Smooth muscle cell (in vitro differentiated cells): ENCODE data around the gene DOCK10. TPM values are rescaled to one million over a fixed set of nuclear protein-coding genes. Genes with fewer than 3 reads are reported as not detected.

Experiments
- DNase-seq: peaks from one replicate; lab custom pipeline; 2025; ENCODE audit not compliant: unreplicated experiment; lab: John Stamatoyannopoulos, UW
- H2AFZ ChIP-seq: fragments of 200-600 bp; sonication (generic); 2 replicates; pipeline ENCODE4 v1.6.0; 2016; ENCODE audit warnings: antibody characterized with exemption, low read depth, mild to moderate bottlenecking
- H3F3A ChIP-seq: fragments of 200-600 bp; sonication (generic); 2 replicates; pipeline ENCODE4 v1.6.0; 2017; ENCODE audit warnings: antibody characterized with exemption, low read depth
- H3K27ac ChIP-seq: fragments of 200-600 bp; sonication (generic); 2 replicates; pipeline ENCODE4 v1.5.1; 2016; ENCODE audit warnings: low read depth, mild to moderate bottlenecking
- H3K27me3 ChIP-seq: fragments of 200-600 bp; sonication (generic); 2 replicates; pipeline ENCODE4 v1.6.1; 2016; ENCODE audit warnings: low read depth, mild to moderate bottlenecking
- H3K36me3 ChIP-seq: fragments of 200-600 bp; sonication (generic); 2 replicates; pipeline ENCODE4 v1.5.1; 2016; ENCODE audit warnings: low read depth
- H3K4me1 ChIP-seq: fragments of 200-600 bp; sonication (generic); 2 replicates; pipeline ENCODE4 v1.5.1; 2016; ENCODE audit warnings: low read depth
- H3K4me2 ChIP-seq: fragments of 200-600 bp; sonication (generic); 2 replicates; pipeline ENCODE4 v1.6.0; 2016; ENCODE audit warnings: mild to moderate bottlenecking
- H3K4me3 ChIP-seq: fragments of 200-600 bp; sonication (generic); 2 replicates; pipeline ENCODE4 v1.5.1; 2016; ENCODE audit warnings: mild to moderate bottlenecking
- H3K79me2 ChIP-seq: fragments of 200-600 bp; sonication (generic); 2 replicates; pipeline ENCODE4 v1.6.0; 2016; ENCODE audit warnings: low read depth, mild to moderate bottlenecking
- H3K9ac ChIP-seq: fragments of 200-600 bp; sonication (generic); 2 replicates; pipeline ENCODE4 v1.6.0; 2016; ENCODE audit warnings: low read depth
- H3K9me3 ChIP-seq: fragments of 200-600 bp; sonication (generic); replicated peaks from 2 replicates; pipeline ENCODE4 v1.5.1; 2016; ENCODE audit warnings: low read depth
- H4K20me1 ChIP-seq: fragments of 200-600 bp; sonication (generic); 2 replicates; pipeline ENCODE4 v1.6.0; 2016; ENCODE audit warnings: low read depth
- WGBS: methylation state at CpG from one replicate; pipeline ENCODE4 v1.1.7; 2016; ENCODE audit warnings: low lambda C conversion rate; 5-methylcytosine and 5-hydroxymethylcytosine counted together
- polyA plus RNA-seq: library from polyadenylated mRNA; unstranded; fragments of >200 nt; fragmentation: Nextera tagmentation; extraction: Ambion mirVana; gene quantifications from 2 replicates; pipeline ENCODE4 v1.2.1, GENCODE V29; 2016
- total RNA-seq: library from RNA; depleted of rRNA; stranded (reverse); fragments of >200 nt; gene quantifications from 2 replicates; pipeline ENCODE4 v1.2.3, GENCODE V29; 2014
- TF ChIP-seq, protein P1 (sequence below): fragments of 200-600 bp; sonication (generic); IDR thresholded peaks from 2 replicates; pipeline ENCODE4 v1.5.1; 2017; ENCODE audit warnings: borderline replicate concordance, mild to moderate bottlenecking, antibody characterized with exemption; ENCODE audit not compliant: insufficient read depth, poor library complexity, severe bottlenecking

The DOCK10 gene
- total and polyA plus RNA-seq, 2 experiments from 2014 or later = 0.04 TPM; not detected in 1

DNA sequence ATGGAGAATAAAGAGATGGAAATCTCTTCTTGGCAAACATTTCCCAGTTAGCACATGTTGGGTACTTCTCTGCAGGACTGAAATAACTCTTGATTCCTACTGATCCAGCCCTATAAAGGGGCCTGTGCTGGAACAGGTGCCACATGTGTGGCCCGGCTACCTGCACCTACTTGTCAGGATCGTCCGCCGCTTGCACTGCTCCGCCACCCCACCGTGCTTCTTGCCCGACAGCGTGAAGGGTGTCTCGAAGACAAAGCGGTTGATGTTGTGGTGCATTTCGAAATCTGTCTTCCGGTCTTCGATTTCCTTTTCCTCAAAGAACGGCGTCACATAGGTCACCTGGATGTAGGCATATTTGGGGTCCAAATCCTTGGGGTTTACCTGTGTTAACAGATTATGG is 267.5 kb downstream of the DOCK10 start:
- Histone ChIP-seq H3K9me3 (no peaks in the 10 kb centered on the region), H3K79me2 (no peaks in the 10 kb centered on the region), H3K27ac (no peak overlapping the region), H3K4me1 (no peaks in the 10 kb centered on the region), H3K36me3 (no peaks in the 10 kb centered on the region), H3F3A (no peaks in the 10 kb centered on the region), H3K27me3 (no peaks in the 10 kb centered on the region), H3K4me2 (no peak overlapping the region), H3K4me3 (no peak overlapping the region), H4K20me1 (no peaks in the 10 kb centered on the region), H2AFZ (no peak overlapping the region), H3K9ac (no peak overlapping the region)
- no peak for DNase-seq
- WGBS = 95% methylated on average over 15 of the region's 15 CpGs
- TF ChIP-seq, protein P1, sequence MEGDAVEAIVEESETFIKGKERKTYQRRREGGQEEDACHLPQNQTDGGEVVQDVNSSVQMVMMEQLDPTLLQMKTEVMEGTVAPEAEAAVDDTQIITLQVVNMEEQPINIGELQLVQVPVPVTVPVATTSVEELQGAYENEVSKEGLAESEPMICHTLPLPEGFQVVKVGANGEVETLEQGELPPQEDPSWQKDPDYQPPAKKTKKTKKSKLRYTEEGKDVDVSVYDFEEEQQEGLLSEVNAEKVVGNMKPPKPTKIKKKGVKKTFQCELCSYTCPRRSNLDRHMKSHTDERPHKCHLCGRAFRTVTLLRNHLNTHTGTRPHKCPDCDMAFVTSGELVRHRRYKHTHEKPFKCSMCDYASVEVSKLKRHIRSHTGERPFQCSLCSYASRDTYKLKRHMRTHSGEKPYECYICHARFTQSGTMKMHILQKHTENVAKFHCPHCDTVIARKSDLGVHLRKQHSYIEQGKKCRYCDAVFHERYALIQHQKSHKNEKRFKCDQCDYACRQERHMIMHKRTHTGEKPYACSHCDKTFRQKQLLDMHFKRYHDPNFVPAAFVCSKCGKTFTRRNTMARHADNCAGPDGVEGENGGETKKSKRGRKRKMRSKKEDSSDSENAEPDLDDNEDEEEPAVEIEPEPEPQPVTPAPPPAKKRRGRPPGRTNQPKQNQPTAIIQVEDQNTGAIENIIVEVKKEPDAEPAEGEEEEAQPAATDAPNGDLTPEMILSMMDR = no peak

DNA sequence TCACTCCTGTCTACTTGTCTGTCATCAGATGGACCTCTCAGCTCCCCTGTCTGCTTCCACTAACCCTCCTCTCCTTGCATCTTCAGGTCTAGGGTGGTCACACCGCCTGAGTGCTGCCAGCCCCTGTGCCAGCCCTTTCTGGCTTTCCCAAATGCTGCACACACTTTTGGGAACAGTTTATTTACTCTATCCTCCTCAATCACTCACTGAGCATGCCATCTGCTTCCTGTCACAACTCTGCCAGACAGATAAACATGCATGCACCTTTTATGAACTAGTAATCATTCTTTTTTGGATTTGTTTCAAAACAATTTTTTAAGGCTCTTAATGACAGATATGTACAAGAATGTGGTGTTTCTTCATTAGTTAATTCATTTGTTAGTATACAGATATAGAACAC is 269.8 kb downstream of the DOCK10 start:
- H4K20me1 ChIP-seq = no peaks in the 10 kb centered on the region
- no peaks in the 10 kb centered on the region for H3K9me3 ChIP-seq
- H3F3A ChIP-seq = no peaks in the 10 kb centered on the region
- H2AFZ ChIP-seq = no peak overlapping the region
- no peak overlapping the region for H3K4me3 ChIP-seq
- no peak overlapping the region for H3K4me2 ChIP-seq
- no peaks in the 10 kb centered on the region for H3K36me3 ChIP-seq
- no peak for DNase-seq
- no peak overlapping the region for H3K27ac ChIP-seq
- TF ChIP-seq, protein P1 = no peak
- H3K4me1 ChIP-seq = no peaks in the 10 kb centered on the region
- 87% methylated on average over 1 of the region's 1 CpG for WGBS
- no peaks in the 10 kb centered on the region for H3K79me2 ChIP-seq
- no peak overlapping the region for H3K9ac ChIP-seq
- H3K27me3 ChIP-seq = no peaks in the 10 kb centered on the region

DNA sequence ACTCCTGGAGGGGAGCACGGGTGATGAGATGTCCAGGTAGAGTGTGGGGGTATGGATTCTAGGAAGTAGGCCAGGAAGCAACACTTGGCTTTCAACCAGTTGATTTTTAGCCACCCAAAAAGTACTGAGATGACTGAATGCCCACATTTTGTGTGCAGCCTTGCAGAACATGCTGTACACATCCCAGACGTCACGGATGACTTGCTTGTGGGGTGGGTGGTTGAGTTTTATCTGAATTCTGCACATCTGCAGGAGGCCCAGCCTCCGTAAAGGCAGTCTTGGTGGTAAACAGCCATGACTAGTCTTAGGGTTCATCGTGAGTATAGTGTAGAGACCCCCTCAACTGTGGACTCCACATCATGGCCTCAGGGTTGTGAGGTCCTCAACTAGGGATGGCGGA is 272.8 kb downstream of the DOCK10 start:
- H3K79me2 ChIP-seq = no peaks in the 10 kb centered on the region
- no peak overlapping the region for H3K27ac ChIP-seq
- H3F3A ChIP-seq = no peaks in the 10 kb centered on the region
- no peaks in the 10 kb centered on the region for H3K27me3 ChIP-seq
- H3K4me2 ChIP-seq = no peak overlapping the region
- no peak for DNase-seq
- H3K4me1 ChIP-seq = no peaks in the 10 kb centered on the region
- H2AFZ ChIP-seq = no peak overlapping the region
- H3K4me3 ChIP-seq = no peak overlapping the region
- TF ChIP-seq, protein P1 = no peak
- no peak overlapping the region for H3K9ac ChIP-seq
- H4K20me1 ChIP-seq = no peaks in the 10 kb centered on the region
- H3K9me3 ChIP-seq = no peaks in the 10 kb centered on the region
- H3K36me3 ChIP-seq = no peaks in the 10 kb centered on the region
- 93% methylated on average over 6 of the region's 6 CpGs for WGBS

DNA sequence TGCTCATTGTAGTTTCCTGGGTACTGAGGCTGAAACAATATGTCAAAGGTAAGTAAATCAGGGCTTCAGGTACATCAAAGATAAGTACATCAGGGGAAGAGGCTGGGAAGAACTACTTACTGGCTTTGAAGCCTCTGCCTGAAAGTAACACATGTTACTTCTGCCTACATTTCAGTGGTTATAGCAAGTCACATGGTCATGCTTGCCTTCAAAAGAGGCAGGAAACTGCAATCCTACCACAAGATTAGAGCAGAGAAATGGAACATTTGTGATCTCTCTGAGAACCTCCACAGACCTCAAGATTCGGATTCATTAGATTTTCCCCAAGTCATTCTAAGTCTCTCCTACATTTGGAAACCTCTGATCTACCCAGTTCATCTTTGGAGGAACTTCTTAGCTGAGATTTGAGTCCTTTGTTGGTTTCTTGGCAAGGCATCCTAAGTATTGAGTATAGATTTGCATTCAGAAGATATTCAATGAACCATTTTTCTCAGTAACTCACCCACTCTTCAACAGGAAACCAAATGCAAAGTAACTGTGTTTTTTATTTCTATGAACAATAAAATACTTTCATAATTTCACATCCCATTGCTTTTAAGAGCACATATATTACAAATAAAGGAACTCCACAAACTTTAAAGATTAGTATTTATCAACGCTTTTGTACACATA is 277.6 kb downstream of the DOCK10 start:
- no peaks in the 10 kb centered on the region for H3K9me3 ChIP-seq
- no peak overlapping the region for H3K4me3 ChIP-seq
- H3K27ac ChIP-seq = no peak overlapping the region
- WGBS = 92% methylated on average over 2 of the region's 2 CpGs
- TF ChIP-seq, protein P1 = no peak
- no peak overlapping the region for H3K9ac ChIP-seq
- no peaks in the 10 kb centered on the region for H4K20me1 ChIP-seq
- H3K4me1 ChIP-seq = no peaks in the 10 kb centered on the region
- no peaks in the 10 kb centered on the region for H3K27me3 ChIP-seq
- no peak overlapping the region for H3K4me2 ChIP-seq
- no peak overlapping the region for H2AFZ ChIP-seq
- no peaks in the 10 kb centered on the region for H3K36me3 ChIP-seq
- no peaks in the 10 kb centered on the region for H3F3A ChIP-seq
- H3K79me2 ChIP-seq = no peaks in the 10 kb centered on the region
- no peak for DNase-seq
